ENCODE data around the gene SELPLG. TPM values are rescaled to one million over a fixed set of nuclear protein-coding genes. Genes with fewer than 3 reads are reported as not detected.

Gene SELPLG
- total RNA-seq, 4 donors from 2014 or later: 2.1 to 6.0 (median 2.8) TPM

- H3K27ac ChIP-seq: no peak overlapping the region
- intact Hi-C loops (cut with DNase I): no loop called here
- no peaks in the 10 kb centered on the region for H3K4me1 ChIP-seq
- H3K36me3 ChIP-seq: no peaks in the 10 kb centered on the region
- H3K27me3 ChIP-seq: no peaks in the 10 kb centered on the region
- no peak for DNase-seq
- 64 to 79% methylated on average over 5 to 7 of the region's 7 CpGs for WGBS, 2 donors
- H3K4me3 ChIP-seq (replicated peaks in 1 of 3): no peak overlapping the region
- no peak for TF ChIP-seq CTCF (IDR thresholded peaks at IDR 0.05)
- no peak for TF ChIP-seq POLR2A (IDR thresholded peaks at IDR 0.05)
- H3K9me3 ChIP-seq: no peaks in the 10 kb centered on the region
Measured at GRCh38 chr12:108589840-108590229, 43.9 kb downstream of the SELPLG start.

DNA sequence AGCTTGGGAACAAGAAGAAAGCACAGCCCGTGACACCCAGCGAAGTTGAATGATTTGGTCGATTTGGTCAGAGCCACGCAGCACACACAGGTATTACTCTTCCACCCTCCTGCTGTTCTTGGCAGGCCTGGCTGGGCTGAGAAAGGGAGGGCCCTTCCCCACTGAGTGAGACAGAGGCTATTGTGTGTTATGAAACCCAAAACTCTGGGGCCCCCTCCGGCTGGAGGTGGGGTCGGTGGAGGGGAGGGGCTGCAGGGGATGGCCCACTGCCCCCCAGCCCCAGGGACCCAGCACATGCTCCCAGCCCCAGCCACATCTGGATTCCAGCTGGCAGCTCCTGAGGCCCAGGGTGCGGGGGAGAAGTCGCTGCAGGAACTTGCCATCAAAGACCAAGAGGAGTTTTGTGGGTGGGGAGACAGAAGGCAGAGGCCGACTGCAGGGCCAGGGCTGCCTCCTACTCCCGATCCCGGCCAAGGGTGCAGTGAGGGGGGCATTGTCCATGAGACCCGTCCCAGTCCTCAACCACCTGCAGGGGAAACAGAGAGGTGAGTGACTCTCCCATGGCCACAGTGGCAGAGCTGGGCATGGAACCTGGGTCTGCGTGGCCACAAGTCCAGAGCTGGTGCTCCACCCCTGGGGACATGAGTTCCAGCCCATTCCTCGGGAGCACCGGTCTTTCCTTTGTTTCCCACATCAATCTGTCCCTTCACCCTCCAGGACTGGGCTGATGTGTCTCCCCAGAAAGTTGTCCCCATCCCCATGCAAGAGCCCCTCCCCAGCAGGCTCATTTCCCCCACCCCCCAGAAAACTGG, 44.5 kb downstream of the SELPLG start:
- no peak overlapping the region for H3K4me3 ChIP-seq (replicated peaks in 1 of 3)
- H3K27ac ChIP-seq: no peak overlapping the region
- H3K4me1 ChIP-seq: no peaks in the 10 kb centered on the region
- WGBS, 2 donors: 30 to 39% methylated on average over 7 to 12 of the region's 15 CpGs
- H3K9me3 ChIP-seq: no peaks in the 10 kb centered on the region
- TF ChIP-seq POLR2A (IDR thresholded peaks at IDR 0.05): no peak
- TF ChIP-seq CTCF (IDR thresholded peaks at IDR 0.05): no peak
- H3K36me3 ChIP-seq: no peaks in the 10 kb centered on the region
- intact Hi-C loops (cut with DNase I): no loop called here
- DNase-seq: peak; percentile 34 to 45
- H3K27me3 ChIP-seq: no peaks in the 10 kb centered on the region

GRCh38 chr12:108587826-108588225, 45.9 kb downstream of the SELPLG start:
- intact Hi-C loops (cut with DNase I): no loop called here
- no peak for TF ChIP-seq CTCF (IDR thresholded peaks at IDR 0.05)
- TF ChIP-seq POLR2A (IDR thresholded peaks at IDR 0.05): no peak
- H3K36me3 ChIP-seq: no peaks in the 10 kb centered on the region
- no peak overlapping the region for H3K4me3 ChIP-seq (replicated peaks in 1 of 3)
- DNase-seq: no peak
- no peaks in the 10 kb centered on the region for H3K4me1 ChIP-seq
- no peak overlapping the region for H3K27ac ChIP-seq
- no peaks in the 10 kb centered on the region for H3K9me3 ChIP-seq
- WGBS, 2 donors: 69 to 82% methylated on average over 3 to 4 of the region's 4 CpGs
- no peaks in the 10 kb centered on the region for H3K27me3 ChIP-seq

DNA sequence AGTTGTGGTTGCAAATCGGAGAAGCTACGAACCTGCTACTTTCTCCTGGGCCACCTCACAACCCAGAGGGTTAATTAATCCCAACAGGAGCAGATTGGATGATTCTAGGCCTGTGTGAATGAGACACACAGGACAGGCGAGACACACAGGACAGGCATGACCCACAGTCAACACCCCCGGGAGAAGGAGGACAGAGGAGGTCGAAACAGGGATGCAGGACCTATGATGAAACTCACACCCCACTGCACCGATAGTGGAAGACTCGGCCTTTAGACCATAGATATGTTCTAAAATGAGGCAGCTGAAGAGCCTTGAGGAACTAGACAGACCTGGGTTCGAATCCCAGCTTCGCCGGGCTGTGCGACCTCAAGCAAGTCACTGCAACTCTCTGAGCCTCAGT, 47.4 kb downstream of the SELPLG start:
- 93% methylated on average over 11 of the region's 11 CpGs for WGBS, 2 donors
- H3K9me3 ChIP-seq: no peaks in the 10 kb centered on the region
- no peaks in the 10 kb centered on the region for H3K36me3 ChIP-seq
- no peak for DNase-seq
- TF ChIP-seq POLR2A (IDR thresholded peaks at IDR 0.05): no peak
- no peak for TF ChIP-seq CTCF (IDR thresholded peaks at IDR 0.05)
- H3K27ac ChIP-seq: no peak overlapping the region
- H3K27me3 ChIP-seq: no peaks in the 10 kb centered on the region
- intact Hi-C loops (cut with DNase I): no loop called here
- no peak overlapping the region for H3K4me3 ChIP-seq (replicated peaks in 1 of 3)
- H3K4me1 ChIP-seq: peaks cover 0 to 3% of the 10 kb centered on the region in 2 donors

GRCh38 chr12:108585864-108586263, 47.8 kb downstream of the SELPLG start:
- WGBS, 2 donors: 80 to 81% methylated on average over 4 of the region's 4 CpGs
- H3K4me3 ChIP-seq (replicated peaks in 1 of 3): no peak overlapping the region
- H3K9me3 ChIP-seq: no peaks in the 10 kb centered on the region
- no peaks in the 10 kb centered on the region for H3K36me3 ChIP-seq
- DNase-seq: no peak
- no peaks in the 10 kb centered on the region for H3K27me3 ChIP-seq
- no peak overlapping the region for H3K27ac ChIP-seq
- TF ChIP-seq POLR2A (IDR thresholded peaks at IDR 0.05): no peak
- no peak for TF ChIP-seq CTCF (IDR thresholded peaks at IDR 0.05)
- H3K4me1 ChIP-seq: peaks cover 0 to 4% of the 10 kb centered on the region in 2 donors
- intact Hi-C loops (cut with DNase I): no loop called here
